GM19035 (cell line): ENCODE results near the gene TSPOAP1.

ENCODE experiments used
- ATAC-seq: cut with Tn5 transposase; IDR thresholded peaks from one replicate; pipeline ENCODE4 v1.9.1; 2021; ENCODE audit not compliant: unreplicated experiment

Gene TSPOAP1

DNA sequence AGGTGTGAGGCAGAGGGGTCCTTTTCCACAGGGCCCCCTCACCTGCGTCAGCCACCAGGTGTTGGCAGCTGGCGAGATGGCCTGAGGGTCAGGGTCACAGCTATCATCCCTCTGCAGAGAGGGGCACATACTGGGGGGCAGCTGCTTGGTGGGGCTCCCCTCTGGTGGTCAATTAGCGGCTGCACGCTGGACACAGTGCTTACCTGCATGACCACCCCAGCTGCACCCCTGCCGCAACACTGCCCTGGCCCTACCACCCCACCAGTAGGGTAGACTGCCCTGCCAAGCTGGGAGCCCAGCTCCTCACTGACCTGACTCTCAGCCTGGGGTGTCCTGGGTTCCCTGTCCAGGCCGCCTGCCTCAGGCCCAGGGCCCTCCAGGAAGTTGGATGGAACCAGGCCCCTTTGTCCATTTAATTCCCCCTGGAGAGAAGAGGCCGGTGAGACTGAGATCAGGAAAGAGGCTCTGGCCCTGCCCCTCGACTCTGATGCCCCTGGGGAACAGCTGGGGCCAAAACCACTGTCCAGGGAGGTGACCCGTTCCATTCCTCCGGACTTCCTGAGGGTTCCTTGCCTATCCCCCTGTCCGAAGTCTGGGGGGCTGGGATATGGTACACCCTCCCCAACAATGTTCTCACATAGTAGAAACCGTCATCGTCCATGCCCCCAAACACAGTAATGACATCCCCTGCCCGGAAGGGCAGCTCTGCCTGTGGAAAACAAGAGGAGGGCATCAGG, 23.7 kb downstream of the TSPOAP1 start:
- ATAC-seq = no peak

DNA sequence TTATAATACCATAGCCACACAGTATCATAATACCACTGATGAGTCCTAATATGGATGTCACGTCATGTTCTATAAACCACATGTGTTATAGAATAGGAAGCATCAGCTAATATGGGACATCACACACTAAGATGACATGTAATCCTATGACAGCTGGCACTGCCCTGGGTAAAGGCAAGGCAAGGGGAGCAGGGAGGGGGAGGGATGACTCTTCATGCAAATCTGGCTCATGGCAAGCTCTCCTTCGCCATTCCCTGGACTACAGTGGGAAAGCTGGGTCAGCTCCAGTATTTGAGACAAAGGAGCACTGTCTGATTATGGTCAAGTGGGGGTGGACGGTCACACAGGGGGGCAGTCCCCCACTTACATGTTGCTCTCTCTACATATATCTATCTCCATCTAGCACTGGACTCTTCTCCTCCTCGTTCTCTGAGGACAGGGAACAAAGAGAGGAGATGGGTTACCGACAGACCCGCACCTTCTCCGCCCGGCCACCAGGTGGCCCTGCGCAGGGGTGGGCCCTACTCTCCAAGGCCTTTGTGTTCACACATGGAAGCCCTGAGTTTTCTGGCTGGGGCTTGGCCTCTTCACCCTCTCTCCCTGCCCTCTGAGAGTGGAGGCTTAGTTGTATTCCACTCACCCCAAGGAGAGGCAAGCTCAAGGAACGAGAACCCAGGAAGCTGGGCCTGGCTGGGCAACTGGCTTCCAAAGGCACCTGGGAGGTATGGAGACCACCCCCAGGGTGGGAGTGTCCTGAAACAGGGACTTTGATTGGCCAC, 24.4 kb downstream of the TSPOAP1 start:
- ATAC-seq = no peak

DNA sequence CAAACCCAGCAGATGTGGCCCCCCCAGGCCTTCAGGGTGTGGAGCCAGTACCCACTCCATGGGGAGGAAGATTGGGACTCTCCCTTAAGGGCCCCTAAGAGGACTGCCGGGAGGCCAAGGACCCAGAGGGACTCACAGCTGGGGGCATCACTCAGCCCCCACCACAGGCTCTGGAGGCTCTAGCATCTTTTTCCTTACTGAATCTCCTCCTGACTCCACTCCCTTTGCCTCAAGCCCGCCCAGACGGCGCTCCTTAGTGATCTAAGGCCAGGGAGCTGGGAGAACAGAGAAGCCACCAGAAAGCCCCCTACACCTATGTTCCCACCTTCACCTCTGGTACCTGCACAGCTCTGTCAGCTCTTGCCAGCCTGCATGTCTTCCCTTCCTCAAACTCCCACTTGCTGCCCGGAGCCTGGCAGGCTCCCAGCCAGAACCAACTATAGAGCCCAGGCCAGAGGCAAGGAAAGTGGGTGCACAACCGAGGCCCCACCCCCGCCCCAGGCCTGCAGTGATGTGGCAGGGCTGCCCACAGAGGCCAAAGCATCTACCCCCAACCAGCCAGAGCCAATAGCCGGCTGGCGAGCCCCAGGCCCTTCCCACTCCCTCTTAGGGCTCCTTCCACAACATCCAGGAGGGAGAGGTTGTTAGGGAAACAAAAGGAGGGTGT, 25.5 kb downstream of the TSPOAP1 start:
- no peak for ATAC-seq

DNA sequence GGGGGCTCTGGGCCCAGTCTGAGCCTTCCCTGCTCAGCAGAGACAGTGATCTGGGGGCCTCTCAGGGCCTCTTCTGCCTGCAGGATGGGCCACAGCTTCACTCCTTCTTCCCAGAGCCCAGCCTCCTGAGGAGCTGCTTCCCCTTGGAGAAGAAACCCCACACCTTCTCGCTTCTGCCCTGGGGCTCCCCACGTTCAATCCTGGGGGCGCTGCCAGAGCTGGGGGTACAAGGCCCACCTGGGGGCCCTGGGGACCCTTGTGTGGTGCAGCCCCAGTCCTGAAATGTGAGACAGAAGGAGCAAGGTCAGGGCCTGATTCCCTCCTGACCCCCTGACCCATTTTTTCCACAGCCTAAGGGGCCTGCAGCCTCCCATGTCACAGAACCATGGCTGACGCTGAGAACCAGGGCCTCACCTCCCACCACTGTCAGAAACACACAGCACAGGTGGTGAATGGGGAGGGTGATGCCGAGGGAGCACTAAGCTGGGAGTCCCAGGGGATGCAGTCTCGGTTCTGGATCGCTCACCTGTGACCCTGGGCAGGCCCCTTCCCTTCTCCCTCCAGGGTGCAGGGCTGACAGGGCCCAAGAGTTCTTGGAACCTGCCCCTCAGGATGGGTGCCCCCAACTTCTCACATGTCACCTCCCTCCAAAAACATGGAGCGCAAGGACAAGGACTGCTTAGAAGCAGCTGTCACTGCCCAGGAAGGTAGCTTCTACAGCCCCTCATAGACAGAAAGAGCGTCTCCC, 26.2 kb downstream of the TSPOAP1 start:
- no peak for ATAC-seq

DNA sequence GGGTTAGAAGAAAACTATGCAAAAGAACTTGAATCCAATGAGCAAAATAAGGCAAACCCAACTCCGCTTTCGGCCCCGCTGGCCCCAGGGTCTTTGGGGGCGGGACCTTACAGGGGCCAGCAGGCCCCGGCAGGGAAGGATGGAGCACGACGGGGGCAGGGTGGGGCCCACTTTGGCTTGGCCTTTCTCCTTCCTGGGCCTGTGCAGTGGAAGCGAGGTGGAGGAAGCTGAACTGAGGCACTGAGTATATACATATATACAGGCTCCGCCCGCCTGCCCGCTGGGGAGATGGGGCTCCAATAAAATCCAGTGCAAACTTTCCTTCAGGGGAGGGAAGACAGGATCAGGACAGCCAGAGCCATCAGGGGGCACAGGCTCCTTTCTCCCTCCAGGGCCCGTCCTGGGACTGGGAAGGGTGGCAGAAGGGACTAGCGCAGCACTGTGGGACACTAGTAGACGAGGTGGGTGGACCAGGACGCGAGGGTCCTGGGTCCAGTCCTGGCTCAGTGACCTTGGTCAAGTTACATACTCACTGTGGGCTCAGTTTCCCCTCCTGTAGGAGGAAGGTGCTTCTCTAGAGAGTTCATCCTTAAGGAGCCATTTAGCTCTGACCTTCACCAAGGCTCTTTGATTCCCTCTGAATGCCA, 27.0 kb downstream of the TSPOAP1 start:
- no peak for ATAC-seq

DNA sequence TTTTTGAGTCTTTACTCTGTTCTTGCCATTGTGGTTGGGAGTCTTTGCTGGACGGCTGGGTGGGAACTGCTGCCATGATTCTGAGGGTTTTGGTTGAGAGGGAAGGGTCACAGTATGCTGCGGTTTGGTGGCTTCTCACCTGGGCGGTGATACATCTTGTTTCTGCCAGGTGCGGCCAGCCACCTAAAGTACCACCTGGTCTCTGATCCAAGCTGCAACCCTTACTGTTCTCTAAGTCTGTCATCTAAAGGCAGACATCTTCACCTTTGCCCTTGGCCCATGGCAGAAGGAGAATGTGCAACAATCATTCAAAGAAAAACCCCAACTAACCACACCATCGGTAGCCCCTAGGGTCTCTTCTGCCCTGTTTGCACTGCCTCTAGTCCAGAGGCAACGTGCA, 28.3 kb downstream of the TSPOAP1 start:
- no peak for ATAC-seq

DNA sequence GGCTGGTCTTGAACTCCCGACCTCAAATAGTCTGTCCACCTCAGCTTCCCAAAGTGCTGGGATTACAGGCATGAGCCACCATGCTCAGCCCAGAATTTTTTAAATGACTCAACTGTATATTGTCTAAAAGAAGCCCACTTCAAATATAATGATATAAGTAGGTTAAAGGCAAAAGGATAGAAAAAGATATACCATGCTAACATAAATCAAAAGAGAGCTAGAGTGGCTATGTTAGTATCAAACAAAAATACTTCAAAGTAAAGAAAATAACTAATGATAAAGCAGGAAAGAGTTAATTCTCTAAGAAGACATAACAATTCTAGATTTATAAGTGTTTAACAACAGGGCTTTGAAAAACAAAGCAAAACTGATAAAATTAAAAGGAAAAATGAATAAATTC, 34.6 kb downstream of the TSPOAP1 start:
- no peak for ATAC-seq

DNA sequence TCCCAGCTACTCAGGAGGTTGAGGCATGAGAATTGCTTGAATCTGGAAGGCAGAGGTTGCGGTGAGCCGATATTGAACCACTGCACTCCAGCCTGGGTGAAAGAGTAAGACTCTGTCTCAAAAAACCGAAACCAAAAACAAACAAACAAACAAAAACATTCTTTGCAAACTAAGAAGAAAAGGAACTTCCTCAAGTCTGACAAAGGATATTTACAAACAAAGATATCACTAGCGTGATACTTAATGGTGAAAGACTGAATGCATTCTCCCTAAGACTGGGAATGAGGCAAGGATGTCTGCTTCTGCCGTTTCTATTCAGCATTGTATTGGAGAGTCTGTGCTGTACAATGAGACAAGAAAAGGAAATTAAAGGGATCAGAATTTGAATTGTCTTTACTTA, 37.3 kb downstream of the TSPOAP1 start:
- no peak for ATAC-seq

DNA sequence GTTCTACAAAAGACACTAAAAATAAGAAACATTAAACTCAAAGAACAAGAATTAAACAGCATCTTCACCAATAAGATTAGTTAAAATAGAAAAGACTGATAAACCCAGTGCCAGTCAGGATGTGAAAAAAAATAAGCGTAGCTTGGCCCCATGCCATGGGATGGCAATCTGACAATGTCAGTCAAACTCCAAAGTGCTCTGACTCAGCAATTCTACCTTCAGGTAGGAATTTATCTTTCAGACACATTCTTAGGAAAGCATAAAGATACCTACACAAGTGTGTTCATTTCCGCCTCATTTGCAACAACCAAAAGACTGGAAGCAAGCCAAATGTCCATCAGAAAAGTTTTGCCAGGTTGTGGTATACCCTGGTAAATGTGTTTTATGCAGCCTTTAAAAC, 38.7 kb downstream of the TSPOAP1 start:
- no peak for ATAC-seq

DNA sequence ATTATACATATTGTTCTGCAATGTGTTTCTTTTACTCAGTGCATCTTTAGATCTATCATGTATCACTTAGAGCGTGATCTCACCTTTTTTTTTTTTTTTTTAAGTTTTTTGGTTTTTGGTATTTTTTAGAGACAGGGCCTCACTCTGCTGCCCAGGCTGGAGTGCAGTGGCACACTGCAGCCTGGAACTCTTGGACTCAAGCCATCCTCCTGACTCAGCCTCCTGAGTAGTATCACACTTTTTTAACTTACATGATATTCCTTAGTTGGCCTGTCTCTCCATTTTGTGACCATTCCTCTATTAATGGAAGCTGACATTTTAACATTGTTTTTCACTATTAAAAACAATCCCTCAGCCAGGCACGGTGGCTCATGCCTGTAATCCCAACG, 43.2 kb downstream of the TSPOAP1 start:
- no peak for ATAC-seq

DNA sequence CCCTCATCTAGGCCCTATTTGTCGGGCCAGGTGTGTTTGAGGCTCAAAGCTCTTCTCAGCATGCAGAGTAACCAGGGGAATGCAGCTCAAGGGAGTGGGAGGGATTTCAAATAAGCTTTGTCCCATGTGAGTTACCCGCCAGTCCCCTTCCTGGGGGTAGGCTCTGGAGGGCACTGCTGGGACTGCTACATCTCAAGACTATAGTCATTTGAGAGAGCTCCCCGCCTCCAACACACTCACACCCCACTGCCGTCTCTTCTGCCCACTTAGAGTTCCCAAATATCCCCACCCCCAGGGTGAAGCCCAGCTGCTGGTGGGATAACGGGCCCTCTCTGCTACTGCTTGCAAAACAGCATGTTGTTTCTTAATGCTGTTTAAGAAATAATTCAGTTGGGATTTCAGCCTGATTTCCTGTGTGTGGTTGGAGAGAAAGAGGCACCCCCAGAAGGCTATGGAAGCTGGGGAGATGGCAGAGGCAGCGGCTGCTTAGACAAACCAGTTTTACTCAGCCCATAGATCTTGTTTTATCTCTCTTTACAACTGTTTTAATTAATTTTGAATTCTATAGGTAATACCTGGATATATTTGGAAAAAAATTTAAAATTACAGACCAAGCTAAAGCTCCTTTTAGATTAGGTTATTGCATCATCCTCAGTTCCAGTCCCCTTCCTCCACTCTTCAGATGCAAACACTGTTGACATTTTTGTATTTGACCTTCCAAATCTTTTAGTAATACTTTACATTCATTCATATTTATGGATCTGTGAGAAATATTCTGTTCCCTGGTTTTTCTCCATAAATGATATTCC, 43.8 kb downstream of the TSPOAP1 start:
- no peak for ATAC-seq

DNA sequence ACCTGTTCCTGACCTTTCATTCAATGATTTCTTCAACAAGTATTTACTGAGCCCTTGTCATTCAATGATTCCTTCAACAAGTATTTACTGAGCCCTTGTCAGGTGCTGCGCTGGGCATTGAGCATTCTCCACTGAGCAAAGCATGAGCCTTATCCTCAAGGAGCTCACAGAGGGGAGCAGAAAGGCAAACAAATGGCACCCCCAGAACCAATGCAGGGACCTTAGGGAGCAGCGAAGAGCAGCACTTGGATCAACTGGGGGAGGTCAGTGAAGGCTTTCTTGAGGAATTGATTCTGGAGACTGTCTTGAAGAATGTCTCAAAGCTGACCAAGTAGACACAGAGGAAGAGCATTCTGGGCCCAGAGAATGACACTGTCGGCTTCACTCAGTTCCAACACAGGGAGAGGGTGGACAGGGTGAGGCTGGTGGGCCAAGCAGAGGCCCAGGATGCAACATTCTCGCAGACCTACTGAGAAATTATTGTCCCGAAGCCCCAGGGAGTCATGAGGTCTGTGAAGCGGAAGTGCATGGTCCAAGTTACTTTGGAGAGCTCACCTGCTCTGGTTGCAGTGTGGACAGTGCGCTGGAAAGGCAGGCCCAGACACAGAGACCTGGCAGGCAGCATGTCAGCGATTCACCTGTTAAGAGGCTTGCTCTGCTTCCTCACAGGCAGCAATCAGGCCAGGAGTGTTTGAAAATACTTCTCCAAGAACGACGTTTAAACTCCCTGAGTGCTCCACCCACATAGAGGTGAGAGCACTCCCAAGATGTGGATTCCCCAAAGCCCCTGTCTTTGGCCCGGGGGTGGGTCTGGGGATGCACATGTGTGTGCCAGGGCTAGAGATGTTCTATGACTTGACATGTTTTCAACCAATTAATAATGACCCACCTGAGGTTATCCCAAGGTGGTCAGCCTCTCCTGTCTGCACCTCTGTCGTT, 44.7 kb downstream of the TSPOAP1 start:
- no peak for ATAC-seq

DNA sequence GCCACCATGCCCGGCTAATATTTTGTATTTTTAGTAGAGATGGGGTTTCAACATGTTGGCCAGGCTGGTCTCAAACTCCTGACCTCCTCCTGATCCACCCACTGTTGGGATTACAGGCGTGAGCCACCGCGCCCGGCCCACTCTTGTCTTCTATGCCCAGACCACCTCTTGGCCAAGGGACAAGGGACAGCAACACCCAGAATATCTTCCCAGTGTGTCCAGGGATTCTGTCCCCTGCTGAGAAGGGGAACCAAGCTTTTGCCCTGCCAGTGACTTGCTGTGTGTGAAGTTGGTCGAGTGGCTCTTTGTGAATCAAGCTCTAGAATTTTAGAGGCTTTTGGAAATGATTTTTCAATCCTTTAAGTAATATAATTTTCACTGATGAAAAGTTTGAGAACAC, 46.2 kb downstream of the TSPOAP1 start:
- ATAC-seq = no peak

DNA sequence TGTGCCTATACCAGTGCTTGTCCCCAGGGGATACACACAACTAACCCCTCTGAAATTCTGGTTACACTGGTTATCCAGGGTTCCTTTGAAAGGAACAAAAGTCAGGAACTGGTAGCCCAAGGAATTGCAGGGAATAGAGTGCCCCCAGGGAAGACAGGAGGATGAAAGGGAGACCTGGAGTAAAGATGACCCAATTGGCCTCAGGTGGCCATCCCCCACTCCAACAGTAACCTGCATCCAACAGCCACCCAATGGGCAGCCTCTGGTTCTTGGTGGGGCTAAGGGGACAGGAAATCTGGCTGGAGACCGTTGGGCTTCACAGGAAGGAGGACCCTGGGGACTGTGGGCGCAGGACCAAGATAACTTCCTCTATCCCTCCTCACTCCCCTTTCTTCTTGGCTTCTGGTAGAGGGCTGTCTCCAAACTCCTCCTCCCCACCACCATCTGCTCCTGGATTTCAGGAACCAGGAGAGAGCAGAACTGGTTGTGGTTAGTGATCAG, 47.0 kb downstream of the TSPOAP1 start:
- no peak for ATAC-seq

DNA sequence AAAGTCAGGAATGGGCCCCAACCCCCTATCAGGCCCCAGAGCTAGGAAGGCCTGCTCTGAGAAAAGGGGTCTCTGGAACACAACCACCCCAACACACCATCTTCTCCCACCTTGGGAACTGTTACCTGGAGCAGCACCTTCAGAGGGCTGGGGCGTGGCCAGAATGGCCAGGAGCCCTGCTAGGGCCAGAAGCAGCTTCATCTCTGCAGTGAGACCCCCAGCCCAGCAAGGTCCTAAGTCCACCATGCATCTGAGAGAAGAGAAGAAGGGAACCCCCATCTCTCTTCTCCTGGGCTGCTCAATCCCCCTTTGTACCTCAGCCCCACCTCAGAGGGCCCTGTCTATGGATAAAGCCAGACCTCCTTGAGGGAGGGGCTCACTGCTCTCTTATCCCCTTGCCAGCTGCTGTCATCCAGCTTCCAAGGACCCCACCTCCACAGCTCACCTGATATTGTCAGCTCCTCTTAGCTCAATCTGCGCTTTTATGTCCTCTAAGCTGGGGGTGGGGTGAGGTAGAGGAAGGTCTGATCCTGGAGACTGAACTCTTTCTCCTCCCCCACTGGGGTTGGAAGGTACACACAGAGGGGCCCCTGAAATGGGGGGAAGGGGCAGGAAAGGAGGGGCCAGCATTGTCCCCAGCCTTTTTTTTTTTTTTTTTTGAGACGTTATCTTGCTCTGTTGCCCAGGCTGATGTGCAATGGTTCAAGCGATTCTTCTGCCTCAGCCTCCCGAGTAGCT, 47.9 kb downstream of the TSPOAP1 start, which contains the start of gene MPO:
TSS of gene MPO (minus strand) at position 456 of the 738 bp plus-strand sequence. CDS start at position 279, 177 bp downstream.
- ATAC-seq = no peak

DNA sequence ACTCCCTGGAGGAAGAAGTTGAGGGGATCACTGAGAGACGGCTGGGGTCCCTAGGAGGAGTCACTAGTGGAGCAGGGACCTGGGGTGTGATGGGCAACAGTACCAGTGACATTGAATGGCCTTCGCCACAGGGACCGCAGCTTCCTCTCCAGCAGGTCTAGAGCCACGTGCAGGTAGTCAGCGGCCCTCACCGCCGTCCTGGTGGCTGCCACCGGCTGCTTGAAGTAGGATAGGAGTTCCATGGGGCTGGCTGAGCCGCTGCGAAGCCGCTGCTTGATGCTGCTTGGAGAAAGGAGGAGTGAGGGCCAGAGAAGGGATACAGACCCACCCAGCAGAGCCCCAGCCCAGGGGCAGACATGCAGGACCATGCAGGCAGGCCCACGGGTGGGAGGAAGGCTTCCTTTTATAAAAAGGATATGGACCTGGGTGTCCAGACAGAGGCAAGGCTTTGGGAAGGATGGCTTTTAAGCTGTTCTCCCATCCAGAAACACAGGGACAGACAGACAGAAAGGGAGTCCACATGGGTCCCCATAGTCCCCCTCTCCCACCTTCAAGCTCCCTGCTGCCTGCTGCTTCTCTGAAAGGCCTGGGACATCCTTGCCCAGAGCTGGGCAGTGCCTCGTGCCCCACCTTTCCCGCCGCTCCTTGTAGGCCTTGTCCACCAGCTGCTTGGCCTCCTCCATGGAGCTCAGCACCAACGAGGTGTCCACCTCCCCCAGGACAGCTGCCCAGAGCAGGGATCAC, 48.7 kb downstream of the TSPOAP1 start:
- ATAC-seq = no peak

DNA sequence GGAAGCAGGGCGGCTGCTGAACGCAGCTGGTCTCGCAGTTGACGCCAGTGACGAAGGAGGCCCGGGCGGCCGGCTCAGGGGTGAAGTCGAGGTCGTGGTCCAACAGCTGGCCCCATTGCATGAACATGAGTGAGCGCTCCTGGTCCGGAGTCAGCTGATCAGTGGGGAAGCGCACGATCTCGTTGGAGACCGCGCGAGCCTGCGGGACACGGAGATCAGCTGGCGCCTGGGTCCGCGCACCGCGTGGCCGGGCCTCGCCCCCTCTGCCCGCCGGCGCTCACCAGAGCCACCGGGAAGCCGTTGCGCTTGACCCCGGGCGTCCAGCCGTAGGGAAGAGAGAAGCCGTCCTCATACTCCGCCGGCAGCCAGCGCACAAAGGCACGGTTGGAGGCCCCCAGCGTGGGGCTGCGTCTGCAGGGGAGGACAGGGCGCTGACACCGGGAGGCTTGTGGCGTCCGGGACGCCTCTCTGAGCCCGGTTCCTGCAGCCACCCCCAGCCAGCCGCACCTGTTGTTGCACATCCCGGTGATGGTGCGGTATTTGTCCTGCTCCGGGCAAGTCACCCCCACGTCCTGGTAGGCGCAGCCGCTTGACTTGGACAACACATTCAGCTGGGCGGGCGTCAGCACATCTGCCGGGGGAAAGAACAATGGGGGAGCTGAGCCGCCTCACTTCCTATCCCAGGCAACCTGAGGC, 49.4 kb downstream of the TSPOAP1 start:
- ATAC-seq = no peak
